Raji (cell line): ENCODE results near the gene FAM149B1.

ENCODE experiments used
- POLR2A ChIP-seq: IDR thresholded peaks from 2 replicates; pipeline ENCODE4 v1.6.1; 2011; ENCODE audit warnings: low read depth, low read length, control low read depth; ENCODE audit not compliant: insufficient read depth

FAM149B1 gene

DNA sequence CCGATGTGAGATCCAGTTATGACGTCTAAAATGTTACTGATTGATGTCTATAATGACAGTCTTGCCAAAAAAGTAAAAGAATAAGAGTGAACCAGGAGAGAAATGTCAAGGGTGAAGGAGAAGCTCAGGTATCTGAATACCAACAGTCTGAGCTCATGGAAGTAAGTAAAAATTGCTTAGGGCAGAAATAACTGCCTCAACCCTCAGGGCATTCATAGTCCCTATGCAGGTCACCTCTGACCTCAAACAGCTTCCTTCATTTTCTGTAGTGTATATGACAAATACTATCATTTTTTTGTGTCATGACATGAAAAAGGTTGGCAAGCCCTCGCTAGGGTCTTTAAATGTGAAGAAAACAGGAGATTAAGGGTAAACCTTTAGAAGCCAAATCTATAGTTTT is 125.5 kb downstream of the FAM149B1 start:
- no peak for TF ChIP-seq POLR2A
